Measurements from ENCODE around the gene ZNF648.

Gene ZNF648

DNA sequence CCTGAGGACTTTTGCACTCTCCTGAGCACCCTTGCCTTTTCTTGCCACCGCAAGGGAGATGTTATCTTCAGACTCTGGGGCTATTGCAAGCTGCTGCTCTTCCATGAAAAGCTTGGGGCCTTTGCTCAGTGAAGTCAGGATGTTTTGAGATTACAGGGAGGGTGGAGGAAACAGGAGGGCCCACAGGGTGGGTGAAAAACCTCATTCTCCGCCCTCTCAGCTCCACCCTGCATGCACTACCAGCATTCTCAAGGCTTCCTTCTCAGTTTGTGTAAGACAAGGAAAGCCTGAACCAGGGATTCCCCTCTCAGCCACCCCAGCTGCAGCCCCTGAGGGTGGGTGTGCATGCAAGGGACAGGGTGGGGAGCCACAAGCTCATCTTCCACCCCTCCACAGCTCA, 25.8 kb upstream of the ZNF648 start:
- H3K4me3 ChIP-seq (ENCODE audit: low read length) = no peak overlapping the region
- TF ChIP-seq, protein P1, sequence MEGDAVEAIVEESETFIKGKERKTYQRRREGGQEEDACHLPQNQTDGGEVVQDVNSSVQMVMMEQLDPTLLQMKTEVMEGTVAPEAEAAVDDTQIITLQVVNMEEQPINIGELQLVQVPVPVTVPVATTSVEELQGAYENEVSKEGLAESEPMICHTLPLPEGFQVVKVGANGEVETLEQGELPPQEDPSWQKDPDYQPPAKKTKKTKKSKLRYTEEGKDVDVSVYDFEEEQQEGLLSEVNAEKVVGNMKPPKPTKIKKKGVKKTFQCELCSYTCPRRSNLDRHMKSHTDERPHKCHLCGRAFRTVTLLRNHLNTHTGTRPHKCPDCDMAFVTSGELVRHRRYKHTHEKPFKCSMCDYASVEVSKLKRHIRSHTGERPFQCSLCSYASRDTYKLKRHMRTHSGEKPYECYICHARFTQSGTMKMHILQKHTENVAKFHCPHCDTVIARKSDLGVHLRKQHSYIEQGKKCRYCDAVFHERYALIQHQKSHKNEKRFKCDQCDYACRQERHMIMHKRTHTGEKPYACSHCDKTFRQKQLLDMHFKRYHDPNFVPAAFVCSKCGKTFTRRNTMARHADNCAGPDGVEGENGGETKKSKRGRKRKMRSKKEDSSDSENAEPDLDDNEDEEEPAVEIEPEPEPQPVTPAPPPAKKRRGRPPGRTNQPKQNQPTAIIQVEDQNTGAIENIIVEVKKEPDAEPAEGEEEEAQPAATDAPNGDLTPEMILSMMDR (IDR thresholded peaks at IDR 0.05; ENCODE audit: insufficient read depth, low read depth, low read length, missing control alignments) = no peak
- DNase-seq (ENCODE audit: low read depth) = peak; percentile 17

DNA sequence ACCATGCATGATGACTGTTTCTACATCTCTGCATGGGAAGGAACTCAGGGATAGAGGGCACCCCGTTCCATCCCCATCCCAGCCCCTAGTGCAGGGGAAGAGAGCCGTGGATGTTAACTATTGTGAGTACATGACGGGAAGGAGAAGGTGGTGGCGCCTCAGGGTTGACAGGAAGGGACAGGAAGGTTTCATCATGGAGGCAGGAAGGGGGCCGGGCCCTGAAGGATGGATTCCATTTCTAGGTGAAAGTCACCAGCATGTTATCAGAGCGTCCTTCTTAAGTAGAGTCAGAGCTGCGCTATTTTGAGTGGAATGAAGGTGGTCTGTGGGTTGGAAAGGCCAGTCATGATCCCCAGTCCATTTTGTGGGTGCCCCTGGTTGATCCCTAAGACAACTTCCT, 25.1 kb upstream of the ZNF648 start:
- DNase-seq (ENCODE audit: low read depth) = no peak
- no peak overlapping the region for H3K4me3 ChIP-seq (ENCODE audit: low read length)
- TF ChIP-seq, protein P1 (IDR thresholded peaks at IDR 0.05; ENCODE audit: insufficient read depth, low read depth, low read length, missing control alignments) = no peak

DNA sequence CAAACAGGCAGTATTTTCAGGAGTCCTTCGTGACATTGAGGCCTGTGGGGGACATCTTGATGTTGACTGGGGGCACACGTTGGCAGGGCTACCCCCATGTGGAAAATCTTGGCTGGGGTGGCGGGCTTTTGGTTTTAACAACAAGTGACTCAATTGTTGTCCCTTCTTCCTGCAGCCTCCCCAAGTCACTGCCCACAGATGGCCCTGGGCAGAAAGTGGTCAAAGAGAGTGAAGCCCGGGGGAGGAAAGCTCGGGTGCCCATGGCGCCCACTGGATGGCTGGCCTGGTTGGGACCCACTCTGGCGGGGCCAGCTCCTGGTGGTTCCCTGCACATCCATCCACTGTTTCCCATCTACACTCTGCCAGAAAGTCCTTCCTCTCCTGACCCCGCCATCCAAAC, 24.6 kb upstream of the ZNF648 start:
- TF ChIP-seq, protein P1 (IDR thresholded peaks at IDR 0.05; ENCODE audit: insufficient read depth, low read depth, low read length, missing control alignments) = no peak
- no peak for DNase-seq (ENCODE audit: low read depth)

DNA sequence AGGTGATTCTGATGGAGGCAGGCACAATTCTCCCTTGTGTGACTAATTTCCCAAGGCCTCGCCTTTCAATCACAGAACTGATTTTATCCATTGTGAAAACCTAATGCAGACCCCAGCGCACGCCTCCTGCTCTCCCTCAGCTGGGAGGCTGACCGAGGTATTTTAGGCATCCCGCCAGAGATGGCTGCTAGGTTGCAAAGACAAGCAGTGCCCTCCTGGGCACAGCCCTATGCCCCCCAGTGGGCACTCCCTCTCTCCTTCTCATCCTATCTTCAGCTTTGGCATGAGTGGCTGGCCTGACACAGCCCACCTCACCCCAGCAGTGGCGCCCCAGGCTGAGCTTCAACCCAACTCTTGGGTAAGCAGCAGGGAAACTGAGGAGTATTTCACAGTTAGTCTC, 24.2 kb upstream of the ZNF648 start:
- H3K4me3 ChIP-seq (ENCODE audit: low read length) = no peak overlapping the region
- TF ChIP-seq, protein P1 (IDR thresholded peaks at IDR 0.05; ENCODE audit: insufficient read depth, low read depth, low read length, missing control alignments) = no peak
- DNase-seq (ENCODE audit: low read depth) = no peak

More for the DNA sequence above, 24.6 kb upstream of the ZNF648 start:
- no peak overlapping the region for H3K4me3 ChIP-seq (ENCODE audit: low read length)

DNA sequence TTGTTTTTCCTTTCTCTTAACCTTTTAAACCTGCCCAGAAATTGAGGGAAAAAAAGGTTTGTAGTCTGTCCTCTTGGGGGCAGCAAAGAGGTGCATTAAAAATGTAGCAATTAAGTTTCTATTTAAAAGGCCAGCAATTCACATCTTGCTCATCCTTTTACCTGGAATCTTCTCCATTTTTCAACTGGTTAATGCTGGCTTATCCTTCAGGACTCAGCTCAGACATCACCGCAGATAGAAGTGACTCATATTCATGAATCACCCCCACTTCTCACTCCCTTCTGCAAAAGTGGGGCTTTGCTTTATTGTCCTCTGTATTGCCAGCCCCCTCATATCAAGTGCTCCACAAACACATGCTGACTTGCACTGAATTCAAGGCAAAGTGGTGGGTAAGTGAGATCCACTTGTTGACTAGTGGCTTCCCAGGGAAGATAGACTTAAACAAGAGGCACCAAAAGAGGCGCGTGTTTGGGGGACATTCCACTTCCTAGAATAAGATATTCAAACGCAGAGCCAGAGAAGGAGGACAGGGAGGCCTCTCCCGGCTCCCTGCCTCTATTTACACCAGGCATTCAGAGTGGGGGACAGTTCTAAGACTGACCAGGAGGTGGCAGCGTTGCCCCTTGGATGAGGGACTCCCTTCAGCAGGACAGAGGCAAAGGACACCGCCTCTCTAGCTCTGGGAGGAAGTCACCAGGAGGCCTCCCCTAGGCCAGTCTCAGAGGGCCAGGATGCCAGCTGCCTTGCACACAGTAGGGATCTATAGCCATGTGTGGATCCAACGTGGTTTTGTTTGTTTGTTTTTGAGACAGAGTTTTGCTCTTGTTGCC, 23.2 kb upstream of the ZNF648 start:
- peak; percentile 84 for DNase-seq (ENCODE audit: low read depth)
- H3K4me3 ChIP-seq (ENCODE audit: low read length) = no peak overlapping the region
- TF ChIP-seq, protein P1 (IDR thresholded peaks at IDR 0.05; ENCODE audit: insufficient read depth, low read depth, low read length, missing control alignments) = peak; percentile 92

DNA sequence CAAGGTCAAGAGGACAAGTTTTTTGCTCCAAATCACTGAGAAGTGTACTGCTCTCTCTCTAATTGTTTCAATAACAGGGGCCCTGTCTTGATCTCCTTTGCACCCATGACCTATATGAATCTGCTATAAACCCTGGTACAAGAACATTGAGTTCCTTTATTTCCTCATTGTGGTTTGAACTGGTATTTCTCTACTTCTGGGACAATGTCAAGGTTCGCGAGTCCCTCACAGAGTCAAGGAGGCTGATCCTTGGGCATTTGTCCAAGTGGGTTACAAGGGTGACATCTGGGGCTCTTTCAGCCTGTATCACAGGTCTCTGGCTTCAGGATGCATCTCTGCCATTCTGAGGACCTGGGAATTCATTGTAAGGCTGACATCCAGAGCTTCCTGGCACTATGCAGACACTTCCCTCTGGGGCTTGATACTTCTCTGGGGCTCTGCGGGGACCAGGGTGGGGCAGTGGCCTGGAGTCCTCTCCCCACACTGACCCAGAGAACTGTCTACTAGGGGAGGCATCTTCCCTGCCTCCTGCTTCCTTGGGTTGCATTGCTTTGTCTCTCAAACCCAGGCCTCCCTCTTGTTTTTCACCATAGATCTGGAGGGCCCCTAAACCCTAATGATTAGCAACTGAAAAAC, 22.5 kb upstream of the ZNF648 start:
- TF ChIP-seq, protein P1 (IDR thresholded peaks at IDR 0.05; ENCODE audit: insufficient read depth, low read depth, low read length, missing control alignments) = no peak
- H3K4me3 ChIP-seq (ENCODE audit: low read length) = no peak overlapping the region
- DNase-seq (ENCODE audit: low read depth) = no peak

All from epithelial cell of esophagus (primary cell).